ENCODE data around the gene MICAL2. TPM values are rescaled to one million over a fixed set of nuclear protein-coding genes. Genes with fewer than 3 reads are reported as not detected.

The MICAL2 gene
- total and polyA plus RNA-seq, 2 donors (not counting 3 experiments of a cell fraction or from before 2014, with no cell fraction given) = 67.6 to 200 TPM

DNA sequence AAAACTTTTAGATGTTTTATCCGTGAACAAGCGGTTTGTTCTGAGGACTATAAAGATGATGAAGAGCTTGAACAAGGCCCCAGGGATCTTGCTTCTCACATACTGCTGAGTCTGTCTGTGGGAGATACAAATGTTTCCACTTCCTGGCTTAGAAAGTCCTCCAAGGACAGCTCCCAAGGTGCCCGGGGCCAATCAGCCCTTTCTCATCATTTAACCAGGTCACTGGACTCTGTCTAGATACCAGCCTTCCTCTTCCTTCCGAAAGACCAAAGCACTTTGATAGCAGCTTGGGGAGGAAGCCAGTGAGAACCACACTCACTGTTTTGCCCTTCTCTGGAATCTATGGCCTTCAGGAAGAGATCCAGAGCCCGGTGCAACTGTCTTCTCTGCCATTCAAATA is 4.3 kb upstream of the MICAL2 start:
- TF ChIP-seq EZH2 (IDR thresholded peaks at IDR 0.05; ENCODE audit: borderline replicate concordance, low read depth, low read length, severe bottlenecking) (no peak), POLR2A (IDR thresholded peaks at IDR 0.05; ENCODE audit: low read depth, low read length) (no peak), FOS (IDR thresholded peaks at IDR 0.05; ENCODE audit: borderline replicate concordance, insufficient read depth, low read length) (no peak), GATA2 (IDR thresholded peaks at IDR 0.05; ENCODE audit: insufficient read depth, insufficient read length, low read depth, low read length) (no peak), POLR2AphosphoS5 (IDR thresholded peaks at IDR 0.05; ENCODE audit: insufficient read depth, low read depth, low read length) (no peak), MYC (IDR thresholded peaks at IDR 0.05; ENCODE audit: low read depth, low read length) (no peak), JUN (IDR thresholded peaks at IDR 0.05; ENCODE audit: borderline replicate concordance, insufficient read depth, insufficient read length, low read depth) (no peak)
- TF ChIP-seq, protein P1, sequence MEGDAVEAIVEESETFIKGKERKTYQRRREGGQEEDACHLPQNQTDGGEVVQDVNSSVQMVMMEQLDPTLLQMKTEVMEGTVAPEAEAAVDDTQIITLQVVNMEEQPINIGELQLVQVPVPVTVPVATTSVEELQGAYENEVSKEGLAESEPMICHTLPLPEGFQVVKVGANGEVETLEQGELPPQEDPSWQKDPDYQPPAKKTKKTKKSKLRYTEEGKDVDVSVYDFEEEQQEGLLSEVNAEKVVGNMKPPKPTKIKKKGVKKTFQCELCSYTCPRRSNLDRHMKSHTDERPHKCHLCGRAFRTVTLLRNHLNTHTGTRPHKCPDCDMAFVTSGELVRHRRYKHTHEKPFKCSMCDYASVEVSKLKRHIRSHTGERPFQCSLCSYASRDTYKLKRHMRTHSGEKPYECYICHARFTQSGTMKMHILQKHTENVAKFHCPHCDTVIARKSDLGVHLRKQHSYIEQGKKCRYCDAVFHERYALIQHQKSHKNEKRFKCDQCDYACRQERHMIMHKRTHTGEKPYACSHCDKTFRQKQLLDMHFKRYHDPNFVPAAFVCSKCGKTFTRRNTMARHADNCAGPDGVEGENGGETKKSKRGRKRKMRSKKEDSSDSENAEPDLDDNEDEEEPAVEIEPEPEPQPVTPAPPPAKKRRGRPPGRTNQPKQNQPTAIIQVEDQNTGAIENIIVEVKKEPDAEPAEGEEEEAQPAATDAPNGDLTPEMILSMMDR (IDR thresholded peaks at IDR 0.05; ENCODE audit: extremely low read depth in 1 of 2, insufficient read depth in 1 of 2, low read depth in 1 of 2, low read length in 2 of 2) = no peak
- TF ChIP-seq, protein P2, sequence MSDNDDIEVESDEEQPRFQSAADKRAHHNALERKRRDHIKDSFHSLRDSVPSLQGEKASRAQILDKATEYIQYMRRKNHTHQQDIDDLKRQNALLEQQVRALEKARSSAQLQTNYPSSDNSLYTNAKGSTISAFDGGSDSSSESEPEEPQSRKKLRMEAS (IDR thresholded peaks at IDR 0.05; ENCODE audit: insufficient read depth, insufficient read length) = no peak
- Histone ChIP-seq H3K4me1 (ENCODE audit: control insufficient read depth, extremely low read depth, insufficient read depth, low read length) (peaks cover 9% of the 10 kb centered on the region), H3K9me3 (replicated peaks; ENCODE audit: control insufficient read depth, insufficient read depth, low read length) (no peaks in the 10 kb centered on the region), H3K9ac (replicated peaks; ENCODE audit: extremely low read depth, insufficient read depth, low read length) (no peak overlapping the region), H3K9me1 (replicated peaks; ENCODE audit: control insufficient read depth, extremely low read depth, insufficient read depth, low read length) (no peaks in the 10 kb centered on the region), H2AFZ (ENCODE audit: low read depth, low read length) (no peak overlapping the region), H3K79me2 (ENCODE audit: control insufficient read depth, insufficient read depth, low read length) (peaks cover 5% of the 10 kb centered on the region), H3K27ac (ENCODE audit: insufficient read depth, low read depth, low read length) (no peak overlapping the region), H3K36me3 (ENCODE audit: control insufficient read depth in 2 of 2, extremely low read depth in 1 of 2, insufficient read depth in 2 of 2, low read length in 2 of 2) (no peaks in the 10 kb centered on the region), H4K20me1 (replicated peaks; ENCODE audit: control insufficient read depth, extremely low read depth, insufficient read depth, low read length) (no peaks in the 10 kb centered on the region), H3K4me3 (replicated peaks in 1 of 3; ENCODE audit: insufficient read depth in 1 of 3, low read depth in 1 of 3, low read length in 3 of 3) (no peak overlapping the region), H3K4me2 (ENCODE audit: insufficient read depth, low read length) (no peak overlapping the region), H3K27me3 (ENCODE audit: control insufficient read depth in 2 of 2, insufficient read depth in 2 of 2, low read length in 2 of 2) (no peaks in the 10 kb centered on the region)
- BruUV-seq (replicated peaks) = no TSS peak
- CTCF ChIA-PET = interaction anchor here (1.5 to 1.9 kb wide), 2 partner anchors 18 to 130 kb away, joined by 4 read pairs; no protein-coding TSS in a partner anchor
- POLR2A ChIA-PET = no interaction called here
- no peak for DNase-seq (ENCODE audit: low read depth, low spot score)
- intact Hi-C loops (cut with micrococcal nuclease) (no loop called here), dilution Hi-C loops (cut with MboI; ENCODE audit: extremely low pct_ligation_motif_present, low sequenced_read_pairs) (no loop called here)
- FAIRE-seq = no peak

All from endothelial cell of umbilical vein (primary cell).